ENCODE measurements around the gene SCP2. TPM values are rescaled to one million over a fixed set of nuclear protein-coding genes. Genes with fewer than 3 reads are reported as not detected.

Gene SCP2, protein sequence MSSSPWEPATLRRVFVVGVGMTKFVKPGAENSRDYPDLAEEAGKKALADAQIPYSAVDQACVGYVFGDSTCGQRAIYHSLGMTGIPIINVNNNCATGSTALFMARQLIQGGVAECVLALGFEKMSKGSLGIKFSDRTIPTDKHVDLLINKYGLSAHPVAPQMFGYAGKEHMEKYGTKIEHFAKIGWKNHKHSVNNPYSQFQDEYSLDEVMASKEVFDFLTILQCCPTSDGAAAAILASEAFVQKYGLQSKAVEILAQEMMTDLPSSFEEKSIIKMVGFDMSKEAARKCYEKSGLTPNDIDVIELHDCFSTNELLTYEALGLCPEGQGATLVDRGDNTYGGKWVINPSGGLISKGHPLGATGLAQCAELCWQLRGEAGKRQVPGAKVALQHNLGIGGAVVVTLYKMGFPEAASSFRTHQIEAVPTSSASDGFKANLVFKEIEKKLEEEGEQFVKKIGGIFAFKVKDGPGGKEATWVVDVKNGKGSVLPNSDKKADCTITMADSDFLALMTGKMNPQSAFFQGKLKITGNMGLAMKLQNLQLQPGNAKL
- 99.8 and 145 TPM in 2 replicates for total RNA-seq (2014; rRNA removed; shearing (Covaris generic))

DNA sequence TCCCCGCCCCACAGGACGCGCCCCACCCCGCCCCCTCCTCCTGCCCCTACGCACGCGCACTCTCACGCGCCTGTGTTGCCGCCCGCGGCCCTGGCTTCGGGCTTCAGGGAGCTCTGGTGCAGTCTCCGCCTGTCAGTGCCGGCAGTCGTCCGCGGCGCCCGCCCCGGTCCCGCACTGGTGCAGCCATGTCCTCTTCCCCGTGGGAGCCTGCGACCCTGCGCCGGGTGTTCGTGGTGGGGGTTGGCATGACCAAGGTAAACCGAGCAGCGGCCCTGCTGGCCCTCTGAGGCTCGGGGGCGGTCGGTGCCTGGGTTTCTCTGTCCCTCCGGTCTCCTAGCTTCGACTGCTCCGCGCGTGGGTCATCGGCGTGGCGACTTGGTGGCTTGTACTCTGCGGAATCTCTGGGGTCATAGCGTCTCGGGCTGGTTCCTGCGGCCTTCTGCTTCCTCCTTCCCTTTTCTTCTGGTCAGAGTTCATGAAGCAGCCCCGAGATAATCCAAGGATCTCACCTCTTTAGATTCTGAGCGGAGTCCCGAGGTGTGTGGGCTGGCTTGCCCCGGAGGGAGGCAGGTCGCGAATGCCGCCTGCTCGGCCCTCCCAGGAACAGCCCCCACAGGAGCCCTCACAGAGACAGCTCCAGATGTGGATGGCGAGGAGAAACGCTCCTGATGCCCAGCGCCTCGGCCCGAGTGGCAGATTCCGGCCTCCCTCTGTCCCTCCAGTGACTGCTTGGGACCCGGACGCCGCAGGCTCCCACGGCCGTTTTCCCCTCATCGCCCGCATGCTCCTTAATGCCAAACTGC is at the start of gene SCP2:
Gene SCP2, plus strand, starts transcription at position 65 of the 803 bp plus-strand sequence. Its CDS starts 121 bp downstream, at position 186.
- peak; percentile 86 for DNase-seq (ENCODE audit: low read depth)

DNA sequence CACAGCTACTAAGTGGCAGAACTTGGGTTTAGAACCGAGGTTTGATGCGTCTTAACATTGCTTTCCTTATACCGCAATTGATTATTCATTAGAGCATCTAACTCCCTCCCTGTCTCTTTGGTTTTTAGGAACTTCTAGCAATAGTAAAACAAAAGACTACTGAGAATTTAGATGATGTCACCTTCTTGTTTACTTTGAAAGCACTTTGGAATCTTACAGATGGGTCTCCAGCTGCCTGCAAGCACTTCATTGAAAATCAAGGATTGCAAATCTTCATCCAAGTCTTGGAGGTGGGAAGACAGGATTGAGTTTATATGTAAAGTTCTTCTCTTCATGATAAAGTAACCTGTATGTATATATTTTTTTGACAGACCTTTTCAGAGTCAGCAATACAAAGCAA is 49.5 kb upstream of the SCP2 start:
- DNase-seq (ENCODE audit: low read depth): no peak

DNA sequence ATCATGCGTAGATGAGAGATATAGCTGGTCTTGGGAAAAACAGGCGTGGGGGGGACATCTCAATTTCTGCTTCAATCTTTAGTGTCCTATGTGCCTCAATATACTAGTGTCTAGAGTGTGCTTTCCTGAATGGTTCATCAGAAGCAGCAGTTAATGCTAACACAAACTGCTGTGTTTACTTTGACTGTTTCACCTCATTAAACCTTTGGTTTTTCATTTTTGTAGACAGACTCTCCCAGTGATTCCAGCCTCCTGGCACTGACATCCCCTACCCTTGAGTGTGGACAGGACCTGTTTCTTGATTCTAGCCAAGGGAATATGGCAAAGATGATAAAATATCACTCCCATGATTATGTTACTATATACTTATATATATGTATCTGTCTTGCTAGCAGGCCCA is 46.9 kb upstream of the SCP2 start:
- DNase-seq (ENCODE audit: low read depth): no peak

DNA sequence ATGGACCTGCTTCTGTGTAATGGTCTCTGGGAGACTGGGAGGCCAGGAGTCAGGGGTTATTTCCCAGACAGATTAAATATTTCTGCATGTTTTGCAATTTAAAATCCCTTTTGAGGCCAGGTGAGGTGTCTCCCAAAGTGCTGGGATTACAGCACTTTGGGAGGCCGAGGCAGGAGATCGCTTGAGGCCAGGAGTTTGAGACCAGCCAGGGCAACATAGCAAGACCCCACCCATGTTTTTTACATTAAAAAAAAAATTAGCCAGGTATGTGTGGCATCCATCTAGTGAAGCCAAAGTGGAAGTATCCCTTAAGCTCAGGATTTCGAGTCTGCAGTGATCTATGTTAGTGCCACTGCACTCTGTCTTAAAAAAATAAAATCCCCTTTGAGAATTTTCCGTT is 39.6 kb upstream of the SCP2 start:
- DNase-seq (ENCODE audit: low read depth): no peak

DNA sequence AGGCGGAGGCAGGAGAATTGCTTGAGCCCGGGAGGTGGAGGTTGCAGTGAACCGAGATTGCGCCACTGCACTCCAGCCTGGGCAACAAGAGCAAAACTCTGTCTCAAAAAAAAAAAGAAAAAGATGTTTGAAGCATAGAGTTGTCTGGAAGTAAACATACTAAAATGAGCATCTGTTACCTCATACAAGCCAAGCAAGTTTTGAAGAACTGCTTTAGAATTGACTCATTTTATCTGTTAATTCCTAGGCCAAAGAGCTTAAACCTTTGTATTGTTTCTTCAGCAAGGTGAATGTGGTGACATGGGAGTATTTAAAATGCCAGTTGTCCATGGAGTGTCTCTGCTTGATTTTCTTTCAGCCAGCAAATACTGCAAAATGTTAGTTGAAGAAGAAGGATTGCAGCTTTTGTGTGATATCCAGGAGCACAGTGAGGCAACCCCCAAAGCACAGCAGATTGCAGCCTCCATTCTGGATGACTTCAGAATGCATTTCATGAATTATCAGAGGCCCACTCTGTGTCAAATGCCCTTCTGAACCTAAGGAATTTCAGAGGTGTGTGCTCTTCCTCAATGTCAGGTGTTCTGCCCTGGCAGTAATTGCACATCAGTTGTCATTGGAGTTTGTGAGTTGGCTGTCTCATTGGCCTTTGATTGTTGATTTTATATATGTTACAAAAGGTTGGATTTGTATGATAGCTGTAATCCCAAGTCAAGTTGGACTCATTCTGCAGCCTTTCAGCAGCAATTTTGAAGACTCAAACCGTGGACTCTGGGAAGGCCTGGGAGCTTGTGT is 34.5 kb upstream of the SCP2 start:
- DNase-seq (ENCODE audit: low read depth): no peak

DNA sequence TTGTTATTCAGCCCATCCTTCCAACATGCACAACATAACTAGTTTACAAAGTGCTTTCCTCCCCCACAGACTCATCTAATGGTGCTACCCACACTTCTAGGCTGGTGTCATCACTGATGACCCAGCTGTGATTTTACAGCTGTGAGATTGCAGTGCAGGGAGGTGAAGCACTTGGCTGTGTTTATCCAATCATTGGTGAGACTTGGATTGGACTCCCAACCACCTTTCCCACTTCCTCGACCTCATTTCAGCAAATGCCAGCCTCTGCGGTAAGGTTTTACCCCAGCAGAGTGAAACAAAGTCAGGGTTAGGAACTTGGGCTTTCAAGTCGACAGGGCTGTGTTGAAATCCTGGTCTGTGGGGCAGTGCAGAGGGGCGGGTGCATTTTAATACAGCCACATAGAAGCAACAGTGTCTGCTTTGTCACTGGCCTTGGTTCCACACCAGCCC is 27.6 kb upstream of the SCP2 start:
- peak; percentile 22 for DNase-seq (ENCODE audit: low read depth)

DNA sequence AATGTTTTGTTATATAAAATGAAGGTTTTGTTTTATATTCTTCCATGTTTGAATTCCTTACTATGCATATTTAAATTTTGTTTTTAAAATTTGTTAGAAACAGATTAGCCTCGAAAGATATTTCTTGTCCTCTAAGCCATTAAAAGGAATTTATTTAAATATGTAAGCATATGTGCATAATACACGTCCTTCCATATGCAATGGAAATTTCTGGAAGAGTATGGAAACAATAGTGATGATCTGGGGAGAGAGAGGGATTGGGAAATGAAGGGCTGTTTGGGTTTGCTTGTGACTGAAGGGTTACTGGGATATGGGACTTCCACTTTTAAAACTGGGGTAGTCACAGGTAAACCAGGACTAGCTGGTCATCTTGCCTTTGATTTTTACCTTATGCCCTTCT is 26.7 kb upstream of the SCP2 start:
- DNase-seq (ENCODE audit: low read depth): no peak

DNA sequence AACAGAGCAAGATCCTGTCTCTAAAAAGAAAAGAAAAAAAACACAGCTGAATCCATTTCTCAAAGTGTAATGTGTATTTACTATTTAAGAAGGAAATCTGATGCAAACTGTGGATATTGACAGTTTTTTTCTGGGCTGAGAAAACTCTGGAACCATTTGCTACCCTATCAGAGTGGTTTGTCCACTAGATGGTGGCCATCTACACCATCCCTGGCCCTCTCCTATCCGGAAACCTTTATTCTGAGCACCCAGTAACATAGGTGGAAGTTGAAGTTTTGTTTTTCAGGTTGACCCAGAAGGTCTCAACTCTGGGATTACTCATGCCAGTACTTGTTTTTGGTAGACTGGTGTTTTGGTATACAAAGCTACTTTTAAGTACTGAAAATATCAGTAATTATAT is 25.7 kb upstream of the SCP2 start:
- no peak for DNase-seq (ENCODE audit: low read depth)

DNA sequence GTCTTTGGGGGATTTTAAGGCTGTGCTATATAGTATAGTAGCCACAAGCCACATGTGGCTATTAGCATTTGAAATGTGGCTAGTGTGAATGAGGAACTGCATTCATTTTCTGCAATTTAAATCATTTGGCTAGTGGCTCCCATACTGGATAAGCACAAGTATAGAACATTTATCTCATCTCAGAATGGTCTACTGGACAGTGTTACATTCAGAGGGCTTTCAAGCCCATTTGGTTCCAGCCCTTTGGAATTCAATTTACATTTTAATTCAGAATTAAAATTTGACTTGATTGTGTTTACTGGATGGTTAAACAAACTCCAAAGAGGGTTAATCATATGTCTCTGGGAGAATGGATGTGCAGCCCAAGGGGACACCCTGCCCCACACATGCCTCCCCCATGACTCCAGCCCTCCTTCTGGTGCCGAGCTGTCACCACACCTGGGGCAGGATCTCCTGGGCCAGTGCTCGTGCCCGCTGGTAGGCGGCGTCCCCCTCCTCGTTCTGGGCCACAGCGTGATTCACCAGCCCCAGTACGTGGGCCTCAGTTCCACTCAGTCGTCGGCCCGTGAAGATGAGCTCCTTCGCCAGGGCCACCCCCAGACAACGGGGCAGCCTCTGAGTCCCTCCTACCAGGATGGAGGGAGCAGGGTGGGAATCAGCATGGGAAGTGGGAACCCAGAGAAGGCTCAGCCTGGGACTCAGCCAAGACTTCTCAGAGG is 22.7 kb upstream of the SCP2 start:
- no peak for DNase-seq (ENCODE audit: low read depth)

DNA sequence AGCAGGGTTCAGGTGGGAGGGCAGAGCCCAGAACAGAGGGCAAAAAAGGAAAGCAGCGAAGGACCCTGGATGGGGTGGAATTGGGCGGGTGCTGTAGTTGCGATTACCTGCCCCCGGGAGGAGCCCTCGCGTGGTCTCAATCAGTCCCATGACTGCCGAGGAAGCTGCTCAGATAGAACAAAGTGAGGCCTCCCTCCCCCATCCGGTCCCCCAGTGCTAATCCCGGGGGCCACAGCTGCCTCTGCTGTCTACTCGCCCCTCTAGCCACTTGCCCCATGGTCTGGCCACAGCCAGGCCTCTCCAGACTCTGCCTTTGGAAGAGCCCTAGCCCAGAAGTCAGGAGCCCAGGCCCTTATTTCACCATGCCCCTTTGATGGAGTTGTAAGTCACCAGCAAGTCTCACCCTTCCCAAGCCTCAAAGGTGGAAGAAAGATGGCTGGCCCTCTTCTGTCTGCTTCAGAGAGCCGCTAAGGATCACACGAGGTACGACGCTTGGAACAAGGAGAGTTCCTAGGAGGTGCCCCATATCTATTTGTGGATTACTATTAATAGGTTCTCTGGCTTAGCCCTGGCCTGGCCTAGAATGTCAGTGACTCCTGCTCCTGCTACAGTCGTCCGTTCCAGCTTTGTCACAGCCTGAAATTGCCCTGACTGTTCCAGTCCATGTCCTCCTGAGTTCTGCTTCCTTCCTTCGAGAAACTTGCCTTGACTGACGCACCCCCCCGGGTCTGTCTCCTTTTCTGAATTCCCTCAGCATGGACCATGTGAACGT is 22.0 kb upstream of the SCP2 start:
- DNase-seq (ENCODE audit: low read depth): peak; percentile 37

DNA sequence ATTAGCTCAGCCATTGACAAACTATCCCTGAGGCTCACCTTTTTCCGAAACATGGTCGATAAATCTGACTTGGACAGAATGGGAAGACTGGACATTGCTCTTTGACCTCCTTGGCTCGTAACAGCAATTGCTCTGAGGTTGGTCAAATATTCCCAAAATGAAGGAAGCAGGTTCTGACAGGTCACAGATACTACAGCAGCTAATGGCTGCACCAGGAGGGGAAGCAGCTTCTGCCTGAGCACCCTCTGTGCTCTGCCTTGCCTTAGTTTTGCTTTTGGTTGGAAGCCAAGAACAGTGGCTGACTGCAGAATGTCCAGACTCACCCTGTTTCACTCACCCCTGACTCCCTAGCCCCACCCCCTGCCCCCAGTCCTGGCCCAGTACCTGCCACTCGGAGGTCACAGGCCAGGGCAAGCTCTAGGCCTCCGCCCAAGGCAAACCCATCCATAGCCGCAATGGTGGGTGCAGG is 20.9 kb upstream of the SCP2 start:
- DNase-seq (ENCODE audit: low read depth): no peak

DNA sequence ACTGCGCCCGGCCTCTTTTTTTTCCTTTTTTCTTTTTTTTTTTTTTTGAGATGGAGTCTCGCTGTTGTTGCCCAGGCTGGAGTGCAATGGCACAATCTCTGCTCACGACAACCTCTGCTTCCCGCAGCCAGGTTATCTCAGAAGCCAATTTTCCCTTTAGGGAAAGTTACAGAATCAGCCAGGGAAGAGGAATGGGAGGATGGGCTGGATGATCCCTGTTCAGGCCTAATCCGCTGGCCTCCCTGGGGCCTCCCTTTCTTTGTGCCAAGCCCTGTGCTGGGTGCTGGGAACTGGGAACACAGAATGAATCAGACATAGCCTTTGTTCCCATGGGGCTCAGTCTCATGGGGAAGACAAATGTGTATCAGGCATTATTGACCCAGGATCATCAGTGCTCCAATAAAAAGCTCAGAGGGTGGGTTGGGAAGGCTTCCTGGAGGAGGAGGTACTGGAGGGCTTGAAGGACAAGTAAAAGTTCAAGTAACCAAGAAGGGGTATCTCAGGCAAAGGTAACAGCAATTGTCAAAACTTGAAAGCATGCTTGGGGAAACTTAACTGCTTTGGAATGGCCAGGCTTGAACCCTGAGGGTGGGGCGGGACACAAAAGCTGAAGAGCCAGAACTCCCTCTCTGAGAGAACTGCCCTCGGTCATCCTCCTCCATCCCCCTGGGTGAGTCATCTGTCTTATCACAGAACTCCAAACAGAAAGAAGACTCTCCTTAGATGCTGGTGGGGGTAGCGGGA is 19.8 kb upstream of the SCP2 start:
- DNase-seq (ENCODE audit: low read depth): no peak

DNA sequence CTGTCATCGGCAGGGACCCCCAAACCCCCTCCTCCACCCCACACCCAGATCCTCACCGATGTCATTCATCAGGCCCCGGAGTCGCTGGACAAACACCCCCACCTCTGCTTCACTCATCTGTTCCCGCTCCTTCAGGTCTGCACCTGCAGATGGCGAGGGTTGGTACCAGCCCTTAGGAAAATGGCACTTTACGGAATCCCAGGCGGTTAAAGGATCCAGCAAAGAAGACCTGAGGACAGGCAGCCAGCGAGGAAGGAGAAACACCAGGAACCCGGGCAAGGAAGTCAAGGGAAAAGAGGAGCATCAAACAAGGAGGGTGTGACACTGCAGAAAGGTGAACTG is 19.3 kb upstream of the SCP2 start:
- DNase-seq (ENCODE audit: low read depth): no peak

DNA sequence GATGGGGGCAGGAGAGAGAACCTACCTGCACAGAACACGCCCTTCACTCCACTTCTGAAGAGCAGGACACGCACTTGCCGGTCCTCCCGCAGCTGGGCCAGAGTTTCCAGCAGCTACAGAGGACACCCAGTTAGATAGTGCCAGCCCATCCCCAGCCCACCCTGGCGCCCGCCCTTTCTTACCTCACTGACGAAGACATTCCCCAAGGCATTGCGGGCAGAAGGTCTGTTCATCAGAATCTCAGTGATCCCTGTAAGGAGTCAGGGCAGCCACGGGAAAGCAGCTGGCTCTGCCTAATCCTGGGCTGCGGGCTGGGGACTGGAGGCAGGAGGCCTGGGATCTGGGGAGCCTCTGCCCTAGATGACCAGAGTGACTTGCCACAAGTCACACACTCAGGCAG is 15.5 kb upstream of the SCP2 start:
- DNase-seq (ENCODE audit: low read depth): no peak

DNA sequence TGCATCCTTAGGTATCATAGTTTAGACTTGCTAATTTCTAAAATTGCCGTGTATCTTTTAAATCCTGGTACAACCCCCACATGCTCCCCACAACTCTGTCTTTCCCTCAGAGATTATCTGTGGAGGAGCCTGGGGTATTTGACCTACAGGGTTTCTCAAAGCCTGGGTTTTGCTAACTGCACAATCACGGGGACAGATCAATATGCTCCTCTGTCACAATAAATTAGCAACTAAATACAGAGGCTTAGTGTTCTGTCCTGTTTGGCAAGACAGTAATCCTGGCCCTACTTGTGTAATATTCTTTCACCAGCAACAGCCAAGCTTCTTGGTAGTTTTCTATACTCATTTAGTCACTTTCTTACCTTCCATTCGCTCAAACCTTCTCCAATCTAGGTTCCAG is 14.1 kb upstream of the SCP2 start:
- no peak for DNase-seq (ENCODE audit: low read depth)

DNA sequence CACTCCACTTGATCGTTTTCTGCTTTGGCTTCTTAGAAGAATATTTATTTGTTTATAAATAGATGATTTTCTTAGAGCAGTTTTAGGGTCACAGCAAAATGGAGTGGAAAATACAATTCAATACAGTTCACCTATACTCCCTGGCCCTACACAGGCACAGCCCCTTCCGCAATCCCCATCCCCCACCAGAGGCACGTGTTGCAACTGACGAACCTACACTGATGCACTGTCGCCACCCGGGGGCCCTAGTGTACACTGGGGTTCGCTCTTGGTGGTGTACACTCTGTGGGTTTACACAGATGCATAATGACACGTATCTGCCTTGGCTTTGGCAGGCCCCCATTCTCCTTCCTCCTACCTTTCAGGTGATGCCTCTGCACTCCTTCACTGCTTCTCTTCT is 13.5 kb upstream of the SCP2 start:
- DNase-seq (ENCODE audit: low read depth): peak; percentile 23

DNA sequence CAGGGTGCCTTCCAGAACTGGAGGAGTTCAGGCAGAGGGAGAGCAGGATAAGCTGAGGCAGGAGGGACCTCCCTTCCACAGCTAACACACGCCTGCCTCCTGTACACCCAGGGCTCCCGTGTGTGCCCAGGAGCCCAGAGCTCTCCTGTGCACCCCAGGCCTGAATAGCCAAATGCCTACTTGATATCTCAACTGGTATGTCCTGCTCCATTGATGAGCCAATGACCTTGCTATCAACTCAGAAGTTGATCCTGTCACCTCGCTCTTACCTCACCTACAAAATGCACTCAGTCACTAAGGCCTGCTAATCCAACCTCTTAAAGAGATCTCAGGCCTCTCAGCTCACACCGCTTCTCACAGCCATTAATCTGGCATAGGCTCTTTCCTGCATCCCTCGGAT is 12.6 kb upstream of the SCP2 start:
- DNase-seq (ENCODE audit: low read depth): no peak

DNA sequence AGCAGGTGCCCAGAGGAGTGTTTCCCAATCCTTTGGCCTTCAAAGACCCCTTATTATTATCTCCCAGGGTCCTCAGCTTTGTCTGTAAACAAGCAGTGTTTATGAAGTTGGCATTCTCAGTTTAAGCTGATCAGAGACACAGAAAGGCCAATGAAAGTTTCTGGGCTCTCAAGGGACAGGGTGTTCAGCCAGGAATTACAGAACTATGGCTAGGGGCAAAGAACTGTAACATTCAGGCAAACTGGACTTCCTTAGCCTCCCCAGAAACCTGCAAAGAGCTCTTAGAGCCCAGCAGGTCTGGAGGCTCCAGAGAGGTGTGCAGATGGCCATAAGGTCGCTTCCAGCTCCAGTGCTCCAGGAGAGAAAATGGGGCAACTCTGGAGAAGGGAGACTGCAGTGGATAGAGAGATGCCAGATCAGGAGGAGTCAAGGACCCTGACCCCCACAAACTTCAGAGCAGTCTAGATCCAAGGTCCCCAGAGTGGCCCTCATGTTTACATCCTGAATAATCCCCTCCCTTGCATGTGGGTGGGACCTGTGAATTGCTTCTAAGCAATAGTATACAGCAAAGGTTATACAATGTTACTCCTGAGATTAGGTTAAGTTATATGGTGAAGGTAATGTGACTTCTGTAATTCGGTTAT is 11.7 kb upstream of the SCP2 start:
- no peak for DNase-seq (ENCODE audit: low read depth)

DNA sequence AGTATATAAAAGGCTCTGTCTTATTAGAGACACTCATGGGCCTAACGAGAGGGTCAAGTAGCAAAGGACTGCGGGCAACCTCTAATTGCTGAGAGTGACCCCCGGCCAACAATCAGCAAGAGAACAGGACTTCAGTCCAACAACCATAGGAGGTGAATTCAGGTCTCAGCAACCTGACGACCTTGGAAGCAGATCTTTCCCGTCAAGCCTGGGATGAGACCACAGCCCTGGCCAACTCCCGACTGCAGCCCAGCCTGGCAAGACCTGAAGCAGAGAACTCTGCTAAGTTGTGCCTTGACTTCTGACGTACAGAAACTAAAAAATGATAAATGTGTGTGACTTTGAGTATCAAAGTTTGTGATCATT is 11.2 kb upstream of the SCP2 start:
- no peak for DNase-seq (ENCODE audit: low read depth)
